HFF-Myc (cell line): ENCODE data around the gene CATSPERD.

Experiments used
- DNase-seq: peaks from one replicate; pipeline ENCODE4 v3.0.0-alpha.2; 2011; ENCODE audit warnings: low read depth; ENCODE audit errors: extremely low read depth
- H3K4me3 ChIP-seq: replicated peaks from 2 replicates; pipeline ENCODE4 v1.5.1; 2011; ENCODE audit warnings: low read depth, mild to moderate bottlenecking, control low read depth, low read length
- TF ChIP-seq, protein P1 (sequence below): IDR thresholded peaks from 2 replicates; pipeline ENCODE4 v1.5.1; 2012; ENCODE audit warnings: mild to moderate bottlenecking, low read depth, low read length, control low read depth; ENCODE audit errors: missing control alignments

Gene CATSPERD

GRCh38 chr19:5751709-5752108 is 31.3 kb downstream of the CATSPERD start:
- TF ChIP-seq, protein P1, sequence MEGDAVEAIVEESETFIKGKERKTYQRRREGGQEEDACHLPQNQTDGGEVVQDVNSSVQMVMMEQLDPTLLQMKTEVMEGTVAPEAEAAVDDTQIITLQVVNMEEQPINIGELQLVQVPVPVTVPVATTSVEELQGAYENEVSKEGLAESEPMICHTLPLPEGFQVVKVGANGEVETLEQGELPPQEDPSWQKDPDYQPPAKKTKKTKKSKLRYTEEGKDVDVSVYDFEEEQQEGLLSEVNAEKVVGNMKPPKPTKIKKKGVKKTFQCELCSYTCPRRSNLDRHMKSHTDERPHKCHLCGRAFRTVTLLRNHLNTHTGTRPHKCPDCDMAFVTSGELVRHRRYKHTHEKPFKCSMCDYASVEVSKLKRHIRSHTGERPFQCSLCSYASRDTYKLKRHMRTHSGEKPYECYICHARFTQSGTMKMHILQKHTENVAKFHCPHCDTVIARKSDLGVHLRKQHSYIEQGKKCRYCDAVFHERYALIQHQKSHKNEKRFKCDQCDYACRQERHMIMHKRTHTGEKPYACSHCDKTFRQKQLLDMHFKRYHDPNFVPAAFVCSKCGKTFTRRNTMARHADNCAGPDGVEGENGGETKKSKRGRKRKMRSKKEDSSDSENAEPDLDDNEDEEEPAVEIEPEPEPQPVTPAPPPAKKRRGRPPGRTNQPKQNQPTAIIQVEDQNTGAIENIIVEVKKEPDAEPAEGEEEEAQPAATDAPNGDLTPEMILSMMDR: no peak
- no peak overlapping the region for H3K4me3 ChIP-seq

DNA sequence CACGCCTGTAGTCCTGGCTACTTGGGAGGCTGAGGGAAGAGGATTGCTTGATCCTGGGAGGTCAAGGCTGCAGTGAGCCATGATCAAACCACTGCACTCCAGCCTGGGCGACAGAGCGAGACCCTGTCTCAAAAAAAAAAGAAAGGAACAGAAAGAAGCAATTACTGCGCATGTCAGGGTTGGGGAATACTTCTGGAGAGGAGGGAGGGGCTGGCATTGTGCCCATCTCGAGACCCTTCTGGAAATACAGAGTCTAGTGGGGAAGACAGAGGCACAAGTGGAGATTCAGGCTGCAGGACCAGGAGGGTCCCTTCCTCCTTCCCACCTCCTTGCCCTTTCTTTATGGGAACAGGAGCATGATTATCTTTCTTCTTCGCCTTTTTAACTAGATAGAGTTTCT is 33.3 kb downstream of the CATSPERD start:
- no peak for DNase-seq
- H3K4me3 ChIP-seq: no peak overlapping the region
- TF ChIP-seq, protein P1: no peak

More at GRCh38 chr19:5751709-5752108, 31.3 kb downstream of the CATSPERD start:
- no peak for DNase-seq

- TF ChIP-seq, protein P1: no peak
- no peak overlapping the region for H3K4me3 ChIP-seq
- no peak for DNase-seq
These were observed 42.3 kb downstream of the CATSPERD start for GRCh38 chr19:5762608-5763217.

DNA sequence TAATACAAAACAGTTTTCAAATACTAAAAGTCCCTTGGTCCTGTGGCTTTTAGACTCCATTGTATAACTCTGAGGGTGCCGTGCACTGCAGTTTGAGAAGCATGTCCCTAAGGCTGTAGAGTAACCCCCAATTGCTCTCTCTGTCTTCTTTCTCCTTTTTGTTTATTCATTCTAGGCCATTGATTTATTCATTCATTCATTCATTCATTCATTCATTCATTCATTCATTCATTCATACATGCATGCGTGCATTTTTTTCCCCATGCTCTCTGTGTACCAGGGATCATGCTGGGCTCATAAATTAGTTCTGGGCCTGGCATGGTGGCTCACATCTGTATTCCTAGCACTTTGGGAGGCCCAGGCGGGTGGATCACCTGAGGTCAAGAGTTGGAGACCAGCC is 44.8 kb downstream of the CATSPERD start:
- H3K4me3 ChIP-seq: no peak overlapping the region
- no peak for DNase-seq
- TF ChIP-seq, protein P1: no peak

- no peak for DNase-seq
- no peak overlapping the region for H3K4me3 ChIP-seq
- TF ChIP-seq, protein P1: no peak
These were observed 47.5 kb downstream of the CATSPERD start for GRCh38 chr19:5767949-5768348.

DNA sequence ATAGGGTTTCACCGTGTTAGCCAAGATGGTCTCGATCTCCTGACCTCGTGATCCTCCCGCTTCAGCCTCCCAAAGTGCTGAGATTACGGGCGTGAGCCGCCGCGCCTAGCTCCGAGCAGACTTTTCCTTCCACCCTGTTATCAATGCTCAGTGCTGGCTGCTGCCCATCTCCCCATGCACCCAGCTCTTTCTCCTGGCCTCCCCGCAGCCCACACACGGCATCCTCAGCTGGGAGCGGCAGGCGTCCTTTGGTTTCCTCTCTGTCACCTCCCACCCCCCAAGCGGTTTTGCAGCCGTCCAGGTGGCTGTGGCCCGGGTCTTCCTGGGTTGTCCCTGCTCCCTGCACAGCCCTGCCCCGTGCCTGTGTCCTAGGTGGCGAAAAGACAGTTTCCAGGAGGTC is 52.0 kb downstream of the CATSPERD start:
- H3K4me3 ChIP-seq: no peak overlapping the region
- no peak for DNase-seq
- TF ChIP-seq, protein P1: no peak

DNA sequence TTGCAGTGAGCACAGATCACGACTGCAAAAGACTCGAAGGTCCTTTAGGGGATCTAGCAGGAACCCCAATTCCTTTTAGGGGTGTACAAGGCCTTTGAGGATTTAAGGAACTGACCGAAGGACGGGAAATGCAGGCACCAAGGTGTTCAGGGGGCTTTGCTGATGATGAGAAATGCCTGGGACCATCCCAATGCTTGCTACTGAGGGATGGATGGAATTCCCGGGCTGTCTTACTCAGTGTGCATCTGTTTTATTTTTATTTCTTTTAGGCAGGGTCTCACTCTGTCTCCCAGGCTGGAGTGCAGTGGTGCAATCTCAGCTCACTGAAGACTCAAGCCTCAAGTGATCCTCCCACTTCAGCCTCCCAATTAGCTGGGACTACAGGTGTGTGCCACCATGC is 52.8 kb downstream of the CATSPERD start:
- no peak for DNase-seq
- TF ChIP-seq, protein P1: no peak
- no peak overlapping the region for H3K4me3 ChIP-seq
